ENCODE results near the gene OR56A4.

OR56A4 gene

GRCh38 chr11:6002202-6002699, 4.5 kb downstream of the OR56A4 start:
- no peak overlapping the region for H3K4me3 ChIP-seq (ENCODE audit: low read depth, low read length)
- no peak for TF ChIP-seq CTCF (IDR thresholded peaks at IDR 0.05; ENCODE audit: low read depth, low read length)
- TF ChIP-seq MYC (IDR thresholded peaks at IDR 0.05; ENCODE audit: low read depth, low read length), result no peak
- no peak for DNase-seq (ENCODE audit: low read depth)

- no peak overlapping the region for H3K4me3 ChIP-seq (ENCODE audit: low read depth, low read length)
- DNase-seq (ENCODE audit: low read depth), result no peak
- TF ChIP-seq MYC (IDR thresholded peaks at IDR 0.05; ENCODE audit: low read depth, low read length) (no peak), POLR2A (IDR thresholded peaks at IDR 0.05; ENCODE audit: extremely low read depth, insufficient read length) (no peak), CTCF (IDR thresholded peaks at IDR 0.05; ENCODE audit: low read depth, low read length) (no peak), MAX (IDR thresholded peaks at IDR 0.05; ENCODE audit: low read depth, low read length) (no peak)
These were observed 12.0 kb downstream of the OR56A4 start for GRCh38 chr11:5994791-5995190.

- TF ChIP-seq MYC (IDR thresholded peaks at IDR 0.05; ENCODE audit: low read depth, low read length) (no peak), CTCF (IDR thresholded peaks at IDR 0.05; ENCODE audit: low read depth, low read length) (peak; percentile 48), POLR2A (IDR thresholded peaks at IDR 0.05; ENCODE audit: extremely low read depth, insufficient read length) (no peak), MAX (IDR thresholded peaks at IDR 0.05; ENCODE audit: low read depth, low read length) (no peak)
- H3K4me3 ChIP-seq (ENCODE audit: low read depth, low read length), result no peak overlapping the region
- DNase-seq (ENCODE audit: low read depth), result peak; percentile 26
These were observed 14.0 kb downstream of the OR56A4 start for GRCh38 chr11:5992604-5993251.

- DNase-seq (ENCODE audit: low read depth), result no peak
- no peak for TF ChIP-seq CTCF (IDR thresholded peaks at IDR 0.05; ENCODE audit: low read depth, low read length)
- no peak for TF ChIP-seq MYC (IDR thresholded peaks at IDR 0.05; ENCODE audit: low read depth, low read length)
- no peak for TF ChIP-seq POLR2A (IDR thresholded peaks at IDR 0.05; ENCODE audit: extremely low read depth, insufficient read length)
- no peak for TF ChIP-seq MAX (IDR thresholded peaks at IDR 0.05; ENCODE audit: low read depth, low read length)
- H3K4me3 ChIP-seq (ENCODE audit: low read depth, low read length), result no peak overlapping the region
These were observed 14.6 kb downstream of the OR56A4 start for GRCh38 chr11:5992150-5992549.

GRCh38 chr11:5989203-5989602, 17.5 kb downstream of the OR56A4 start:
- DNase-seq (ENCODE audit: low read depth), result no peak
- H3K4me3 ChIP-seq (ENCODE audit: low read depth, low read length), result no peak overlapping the region
- TF ChIP-seq MAX (IDR thresholded peaks at IDR 0.05; ENCODE audit: low read depth, low read length), result no peak
- TF ChIP-seq CTCF (IDR thresholded peaks at IDR 0.05; ENCODE audit: low read depth, low read length), result no peak
- TF ChIP-seq POLR2A (IDR thresholded peaks at IDR 0.05; ENCODE audit: extremely low read depth, insufficient read length), result no peak
- no peak for TF ChIP-seq MYC (IDR thresholded peaks at IDR 0.05; ENCODE audit: low read depth, low read length)

GRCh38 chr11:5986885-5987284, 19.9 kb downstream of the OR56A4 start, which contains the start of gene OR52L1:
Gene OR52L1 (minus strand): TSS chr11:5986985. CDS start chr11:5986930, 55 bp downstream.
- TF ChIP-seq CTCF (IDR thresholded peaks at IDR 0.05; ENCODE audit: low read depth, low read length) (no peak), POLR2A (IDR thresholded peaks at IDR 0.05; ENCODE audit: extremely low read depth, insufficient read length) (no peak), MAX (IDR thresholded peaks at IDR 0.05; ENCODE audit: low read depth, low read length) (no peak), MYC (IDR thresholded peaks at IDR 0.05; ENCODE audit: low read depth, low read length) (no peak)
- DNase-seq (ENCODE audit: low read depth), result no peak
- H3K4me3 ChIP-seq (ENCODE audit: low read depth, low read length), result no peak within 1 kb of the TSS

Data from NB4 (cell line).